ENCODE data around the gene NUTM2B.
"Not testable (repeated sequence)": the region's sequence is repeated elsewhere in the genome, so short reads cannot be mapped to it uniquely, and the experiment has no call there.

Gene NUTM2B

DNA sequence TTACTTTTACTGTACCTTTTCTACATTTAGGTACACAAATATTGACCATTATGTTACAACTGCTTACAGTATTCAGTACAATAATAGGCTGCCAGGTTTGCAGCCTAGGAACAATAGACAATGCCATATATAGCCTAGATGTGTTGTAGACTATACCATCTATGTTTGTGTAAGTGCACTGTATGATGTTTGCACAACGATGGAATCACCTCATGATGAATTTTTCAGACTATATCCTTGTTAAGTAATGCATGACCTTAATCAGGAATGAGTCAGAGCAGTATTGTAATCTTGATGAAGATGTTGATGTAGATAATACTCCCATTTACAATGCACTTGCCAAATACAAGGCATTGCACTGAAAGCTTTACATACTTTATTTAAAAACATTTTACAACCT is 23.6 kb downstream of the NUTM2B start:
- DNase-seq = not testable (repeated sequence)

DNA sequence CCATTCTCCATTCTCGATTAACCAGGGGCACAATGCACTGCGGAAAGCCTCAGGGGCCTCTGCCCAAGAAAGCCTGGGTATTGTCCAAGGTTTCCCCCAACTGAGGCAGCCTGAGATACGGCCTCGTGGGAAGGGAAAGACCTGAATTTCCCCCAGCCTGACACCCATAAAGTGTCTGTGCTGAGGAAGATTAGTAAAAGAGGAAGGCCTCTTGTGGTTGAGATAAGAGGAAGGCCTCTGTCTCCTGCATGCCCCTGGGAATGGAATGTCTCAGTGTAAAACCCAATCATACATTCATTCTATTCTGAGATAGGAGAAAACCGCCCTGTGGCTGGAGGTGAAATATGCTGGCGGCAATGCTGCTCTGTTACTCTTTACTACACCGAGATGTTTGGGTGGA is 41.8 kb downstream of the NUTM2B start:
- DNase-seq = not testable (repeated sequence)

DNA sequence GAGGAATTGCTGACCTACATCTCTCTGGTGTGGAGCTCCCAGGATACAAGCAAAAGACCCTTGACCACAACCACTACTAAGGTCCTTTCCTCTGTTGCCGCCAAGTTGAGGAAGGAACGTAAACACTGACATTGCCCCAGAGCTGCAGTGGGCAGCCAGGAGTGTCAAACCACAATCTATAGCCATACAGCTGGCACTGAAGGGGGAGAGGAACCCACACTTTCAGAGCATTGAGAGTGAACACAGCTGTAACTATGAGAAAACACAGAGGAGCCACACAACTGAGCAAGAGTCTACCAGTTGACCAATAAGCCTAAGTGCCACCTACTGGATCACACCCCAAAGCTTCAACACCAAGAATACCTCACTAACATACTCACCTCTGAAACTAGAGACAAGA is 45.5 kb downstream of the NUTM2B start:
- not testable (repeated sequence) for DNase-seq

DNA sequence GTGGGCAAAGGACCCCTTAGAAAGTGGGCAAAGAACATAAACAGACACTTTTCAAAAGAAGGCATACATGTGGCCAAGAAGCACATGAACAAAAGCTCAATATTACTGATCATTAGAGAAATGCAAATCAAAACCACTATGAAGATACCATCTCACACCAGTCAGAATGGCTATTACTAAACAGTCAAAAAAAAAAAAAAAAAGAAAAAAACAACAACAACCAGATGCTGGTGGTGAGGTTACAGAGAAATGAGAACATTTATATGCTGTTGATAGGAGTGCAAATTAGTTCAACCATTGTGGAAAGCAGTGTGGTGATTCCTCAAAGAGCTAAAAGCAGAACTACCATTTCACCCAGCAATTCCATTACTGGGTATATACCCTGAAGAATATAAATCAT is 50.6 kb downstream of the NUTM2B start:
- not testable (repeated sequence) for DNase-seq

DNA sequence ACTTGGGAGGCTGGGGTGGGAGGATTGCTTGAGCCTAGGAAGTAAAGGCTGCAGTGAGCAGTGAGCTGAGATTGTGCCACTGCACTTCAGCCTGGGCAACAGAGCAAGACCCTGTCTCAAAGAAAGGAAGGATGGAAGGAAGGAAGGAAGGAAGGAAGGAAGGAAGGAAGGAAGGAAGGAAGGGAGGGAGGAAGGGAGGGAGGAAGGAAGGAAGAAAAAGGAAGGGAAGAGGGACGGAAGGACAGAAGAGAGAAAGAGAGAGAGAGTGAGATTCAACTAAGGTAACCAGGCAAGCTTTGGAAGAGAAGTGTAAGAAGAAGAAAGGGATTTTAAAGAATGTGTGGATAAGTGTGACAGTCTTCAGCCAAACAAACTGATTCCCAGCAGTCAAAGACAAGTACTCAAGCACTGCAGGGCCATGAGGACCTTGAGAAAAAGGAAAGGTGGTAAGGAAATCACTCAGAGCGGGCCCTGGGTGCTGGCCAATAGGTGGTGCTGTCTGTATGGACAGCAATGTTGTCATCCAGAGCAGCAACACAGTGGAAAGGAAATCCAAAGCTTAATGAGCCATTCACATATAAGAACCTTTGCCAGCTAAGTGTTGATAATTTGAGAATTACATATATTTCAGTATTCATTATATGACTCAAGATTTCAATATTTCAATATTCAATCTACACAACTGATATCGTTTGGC is 55.4 kb downstream of the NUTM2B start:
- DNase-seq = not testable (repeated sequence)

Measured in nucleus accumbens (tissue), 56 donors.